HG02884 (cell line): ENCODE results near the gene FTL.

Source experiments
- ATAC-seq: cut with Tn5 transposase; IDR thresholded peaks from one replicate; pipeline ENCODE4 v1.9.1; 2021; ENCODE audit warnings: mild to moderate bottlenecking, moderate library complexity; ENCODE audit not compliant: unreplicated experiment

The FTL gene

DNA sequence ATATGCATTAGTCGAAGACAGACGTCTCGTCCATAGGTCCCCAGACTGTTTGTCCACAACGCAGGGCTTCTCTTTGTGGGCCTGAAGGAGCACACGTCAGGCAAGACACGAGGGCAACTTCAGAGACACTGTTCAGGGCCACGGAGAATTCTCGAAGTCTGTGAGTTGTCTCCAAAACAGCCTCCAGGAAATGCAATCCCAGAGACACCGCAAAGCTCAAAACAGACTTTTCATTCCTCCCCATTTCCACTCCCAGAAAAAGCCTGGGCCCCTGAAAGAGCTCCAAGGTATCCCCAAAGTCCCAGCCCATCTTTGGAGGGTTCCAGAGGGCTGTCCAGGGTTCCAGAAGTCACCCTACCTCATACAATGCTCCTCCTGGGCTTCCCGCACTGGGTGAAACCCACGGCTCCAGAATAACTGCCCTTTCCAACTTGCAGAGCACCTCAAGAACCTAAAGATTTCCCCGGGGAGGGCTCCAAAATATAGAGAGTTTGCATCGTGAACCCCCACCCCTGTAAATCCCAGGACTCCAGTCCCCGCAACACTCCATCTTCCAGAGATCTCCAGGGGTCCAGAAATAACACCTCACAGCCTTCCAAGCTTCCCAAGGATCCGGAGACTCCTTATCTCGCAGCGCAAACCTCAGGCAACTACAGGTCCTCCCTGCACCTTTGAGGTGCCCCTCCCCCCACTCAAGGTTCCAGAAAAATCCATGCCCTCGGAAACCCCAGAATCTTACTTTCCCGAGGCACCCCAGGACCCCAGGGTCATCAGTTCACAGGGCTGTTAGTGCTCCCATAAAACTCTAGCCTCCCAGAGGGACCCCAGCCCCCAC is 687 bp upstream of the FTL start:
- ATAC-seq: no peak

GRCh38 chr19:48965806-48966540 is 864 bp downstream of the FTL start:
- no peak for ATAC-seq

GRCh38 chr19:48966541-48967345 is 1.6 kb downstream of the FTL start:
- no peak for ATAC-seq

DNA sequence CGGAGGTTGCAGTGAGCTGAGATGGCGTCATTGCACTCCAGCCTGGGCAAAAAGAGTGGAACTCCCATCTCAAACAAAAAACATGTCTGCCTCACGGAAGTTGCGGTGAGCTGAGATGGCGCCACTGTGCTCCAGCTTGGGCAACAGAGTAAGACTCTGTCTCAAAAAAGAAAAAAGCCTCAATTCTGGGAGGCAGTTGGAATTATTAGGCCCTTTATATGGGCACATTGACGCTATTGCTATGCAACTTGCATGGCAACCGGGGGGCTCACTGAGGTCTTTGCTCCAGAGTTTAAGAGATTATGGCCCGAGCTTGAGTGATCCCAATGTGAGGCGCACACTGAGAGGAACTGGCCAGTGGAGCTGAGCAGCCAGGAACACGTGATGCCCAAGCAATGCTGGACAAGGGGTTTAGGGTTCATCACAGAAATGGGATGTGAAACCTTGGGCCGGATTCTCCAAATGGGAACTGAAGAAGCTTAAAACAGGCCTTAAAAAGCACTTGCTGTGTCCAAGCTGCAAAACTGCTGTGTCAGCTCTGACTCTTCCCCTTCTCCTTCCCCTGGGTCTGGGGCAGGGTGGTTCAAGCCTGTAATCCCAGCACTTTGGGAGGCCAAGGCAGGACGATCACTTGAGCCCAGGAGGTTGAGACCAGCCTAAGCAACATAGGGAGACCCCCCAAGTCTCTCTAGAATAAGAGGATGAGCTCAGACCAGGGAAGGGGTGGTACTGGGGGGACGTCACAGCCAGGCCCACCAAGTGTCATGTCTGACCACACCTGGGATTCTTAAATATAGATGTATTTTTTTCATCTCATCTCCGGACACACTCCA is 2.5 kb downstream of the FTL start:
- ATAC-seq: no peak

DNA sequence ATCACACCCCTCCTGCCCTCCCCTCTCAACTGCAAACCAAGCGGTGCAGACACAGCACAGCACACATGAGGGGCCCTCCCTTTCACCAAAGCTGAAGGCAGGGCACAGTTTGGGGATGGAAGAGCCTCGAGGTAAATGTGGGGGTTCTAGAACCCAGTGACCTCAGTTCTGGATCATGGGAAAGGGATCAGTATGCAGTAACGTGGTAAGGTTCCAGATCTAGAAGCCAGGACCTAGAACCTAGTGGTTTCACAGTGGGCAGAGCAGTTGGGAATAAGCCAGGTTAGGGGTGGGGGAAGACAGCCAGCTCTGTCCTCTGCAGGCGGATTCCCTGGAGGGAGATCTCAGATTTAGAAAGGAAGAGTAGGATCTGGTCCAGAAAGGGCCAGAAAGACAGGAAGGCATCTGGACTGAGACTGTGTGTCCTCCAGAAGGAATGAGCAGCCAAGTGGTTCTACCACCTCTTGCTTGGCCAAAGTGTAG is 3.1 kb downstream of the FTL start:
- ATAC-seq: no peak

- ATAC-seq: no peak
Measured at GRCh38 chr19:48968813-48969218, 3.7 kb downstream of the FTL start.

- no peak for ATAC-seq
Measured at GRCh38 chr19:48969276-48970138, 4.4 kb downstream of the FTL start.

- no peak for ATAC-seq
Measured at GRCh38 chr19:48970139-48970766, 5.1 kb downstream of the FTL start.

- ATAC-seq: no peak
Measured at GRCh38 chr19:48970923-48971395, 5.8 kb downstream of the FTL start.

DNA sequence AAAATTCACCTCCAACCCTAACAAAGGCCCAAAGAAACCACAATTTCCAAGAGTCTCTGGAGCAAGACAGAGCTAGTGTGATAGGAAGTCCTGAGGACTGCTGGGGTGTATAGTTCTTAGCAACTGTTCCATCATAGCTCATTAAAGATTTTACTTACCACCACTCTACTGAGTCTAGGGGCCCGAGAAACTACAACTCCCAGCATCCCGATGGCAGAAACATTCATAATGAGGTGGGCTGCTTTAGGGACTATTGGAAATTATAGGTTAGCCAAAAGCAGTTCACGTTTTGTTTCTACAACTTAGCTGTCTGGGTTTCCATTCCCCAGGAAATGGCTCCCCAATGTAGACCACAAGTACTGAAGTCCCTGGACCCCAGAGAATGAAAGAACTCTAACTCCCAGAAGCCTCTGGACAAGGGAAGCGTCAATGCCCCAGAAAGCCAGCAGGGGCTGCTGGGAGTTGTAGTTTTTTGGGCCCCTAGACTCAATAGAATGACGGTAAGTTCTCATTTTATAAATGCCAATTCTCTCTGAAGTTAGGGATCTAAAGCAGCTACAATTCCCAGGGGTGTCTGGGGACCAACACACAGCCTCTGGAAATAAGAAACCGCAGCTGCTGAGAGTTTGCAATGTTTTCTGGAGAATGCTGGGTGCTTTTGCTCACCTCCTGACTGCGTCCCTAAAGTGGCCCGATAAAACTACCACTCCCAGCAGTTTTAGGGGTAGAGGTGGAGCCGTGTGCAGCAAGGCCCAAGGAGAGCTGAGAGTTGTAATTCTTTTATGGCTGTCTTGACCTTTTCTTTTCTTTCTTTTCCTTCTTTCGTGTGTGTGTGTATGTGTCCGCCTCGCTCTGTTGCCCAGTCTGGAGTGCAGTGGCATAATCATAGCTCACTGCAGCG is 11.1 kb downstream of the FTL start:
- no peak for ATAC-seq

DNA sequence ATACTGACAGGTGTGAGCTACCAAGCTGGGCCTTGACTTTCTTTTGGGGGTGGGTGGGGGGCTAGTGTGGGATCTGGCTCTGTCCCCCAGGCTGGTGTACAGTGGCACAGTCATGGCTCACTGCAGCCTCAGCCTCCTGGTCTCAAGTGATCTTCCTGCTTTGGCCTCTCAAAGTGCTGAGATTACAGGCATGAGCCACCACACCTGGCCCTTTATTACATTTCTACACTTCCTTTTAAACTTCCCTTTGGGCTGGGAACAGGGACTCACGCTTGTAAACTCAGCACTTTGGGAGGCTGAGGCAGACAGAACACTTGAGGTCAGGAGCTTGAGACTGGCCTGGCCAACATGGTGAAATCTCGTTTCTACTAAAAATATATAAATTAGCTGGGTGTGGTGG is 12.0 kb downstream of the FTL start:
- no peak for ATAC-seq

GRCh38 chr19:48982280-48982679 is 17.2 kb downstream of the FTL start:
- no peak for ATAC-seq

DNA sequence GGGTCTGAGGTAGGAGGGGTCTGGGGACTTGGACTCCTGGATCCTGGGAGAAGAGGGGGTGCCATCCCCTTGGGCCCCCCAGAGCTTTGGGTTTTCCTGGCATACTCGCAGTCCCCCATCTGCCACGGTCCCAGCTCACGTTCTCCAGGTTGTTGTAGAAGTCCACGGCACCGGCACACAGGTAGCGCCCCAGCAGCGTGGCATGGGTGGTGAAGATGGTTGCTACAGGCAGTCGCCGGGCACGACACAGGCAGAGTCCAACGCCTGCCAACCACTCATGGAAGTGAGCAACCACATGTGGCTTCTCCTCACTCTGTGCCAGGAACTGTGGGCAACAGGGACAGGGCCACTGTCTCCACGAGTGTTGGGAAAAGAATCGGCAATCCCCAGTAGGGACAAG is 20.6 kb downstream of the FTL start:
- ATAC-seq: no peak

DNA sequence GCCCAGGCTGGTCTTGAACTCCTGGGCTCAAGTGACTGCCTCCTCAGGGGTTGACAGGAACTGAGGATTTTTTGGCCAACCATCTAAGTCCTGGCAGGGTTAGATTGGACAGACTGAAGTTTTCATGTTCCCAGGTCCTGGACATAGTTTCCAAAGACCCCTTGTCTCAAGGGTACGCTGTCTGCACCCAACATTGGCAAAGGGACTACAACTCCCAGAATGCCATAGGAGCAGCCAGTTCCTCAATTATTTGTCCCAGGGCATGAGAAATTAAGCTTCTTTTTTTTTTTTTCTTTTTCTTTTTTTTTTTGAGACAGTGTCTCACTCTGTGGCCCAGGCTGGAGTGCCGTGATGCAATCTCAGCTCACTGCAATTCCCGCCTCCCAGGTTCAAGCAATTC is 21.1 kb downstream of the FTL start:
- no peak for ATAC-seq

DNA sequence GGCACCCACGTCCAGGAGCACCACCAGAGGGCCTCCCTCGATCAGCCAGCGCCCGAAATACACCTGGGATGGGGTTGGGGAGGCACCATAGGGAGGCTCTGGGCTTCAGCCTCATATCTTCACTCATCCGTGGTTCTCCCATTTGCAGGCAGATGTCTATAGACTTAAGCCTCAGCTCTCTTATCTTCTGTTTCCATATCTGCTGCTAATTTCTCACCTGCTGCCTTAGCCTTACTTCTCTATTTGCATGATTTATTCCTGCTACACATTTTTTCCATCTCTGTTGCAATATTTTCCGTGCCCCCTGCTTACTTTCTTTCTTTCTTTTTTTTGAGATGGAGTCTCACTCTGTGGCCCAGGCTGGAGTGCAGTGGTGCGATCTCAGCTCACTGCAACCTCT is 22.2 kb downstream of the FTL start:
- ATAC-seq: no peak

- no peak for ATAC-seq
Measured at GRCh38 chr19:48988286-48988685, 23.2 kb downstream of the FTL start.

DNA sequence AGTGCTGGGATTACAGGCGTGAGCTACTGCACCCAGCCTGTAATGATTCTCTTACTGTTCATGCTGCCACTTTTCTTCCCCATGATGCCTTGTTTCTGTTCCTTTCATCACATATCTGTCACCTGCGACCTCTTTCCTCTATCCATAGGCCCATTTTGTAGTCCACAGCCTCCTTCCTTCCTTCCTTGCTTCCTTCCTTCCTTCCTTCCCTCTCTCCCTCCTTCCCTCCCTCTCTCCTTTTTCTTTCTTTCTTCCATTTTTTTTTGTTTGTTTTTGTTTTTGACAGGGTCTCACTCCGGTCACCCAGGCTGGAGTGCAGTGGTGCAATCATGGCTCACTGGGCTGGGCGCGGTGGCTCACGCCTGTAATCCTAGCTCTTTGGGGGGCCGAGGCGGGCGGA is 23.8 kb downstream of the FTL start:
- ATAC-seq: no peak

- no peak for ATAC-seq
Measured at GRCh38 chr19:48989701-48990291, 24.7 kb downstream of the FTL start.
